K562 (cell line): ENCODE measurements around the gene MRFAP1. TPM values are rescaled to one million over a fixed set of nuclear protein-coding genes. Genes with fewer than 3 reads are reported as not detected.
A peak's percentile ranks its signal among the peaks of the same experiment; 100 is the strongest.

Experiments used
- ATAC-seq: fragments of 200-7000 bp; cut with Tn5 transposase; 3 replicates; pipeline ENCODE4 v1.9.1; 2020; ENCODE audit warnings: moderate library complexity
- Bru-seq: library from RNA; stranded (reverse); fragments of 400-500 nt; gene quantifications from one replicate; lab custom pipeline; 2021; lab: Mats Ljungman, UMichigan
- BruChase-seq, 2 experiments: library from RNA; stranded (reverse); fragments of 400-500 nt; gene quantifications; one replicate each; lab custom pipeline; 2021; lab: Mats Ljungman, UMichigan
- BruUV-seq: library from RNA; stranded (reverse); fragments of 400-500 nt; replicated peaks from 2 replicates; lab custom pipeline; 2021; lab: Mats Ljungman, UMichigan
- CTCF ChIA-PET: fragments of 300-600 bp; formaldehyde crosslinking; extraction: SDS; loops from one replicate; lab custom pipeline; 2021; ENCODE audit warnings: low intra/inter-chr PET ratio; lab: Yijun Ruan, JAX
- POLR2A ChIA-PET: fragments of 300-600, 350-650 bp; sonication (Branson Sonifier 250); formaldehyde crosslinking; extraction: SDS; loops from one replicate; lab custom pipeline; 2021; ENCODE audit warnings: antibody characterized with exemption, inconsistent platforms; lab: Yijun Ruan, JAX
- DNase-seq, 4 experiments: peaks; one replicate each; pipeline versions ENCODE4 v3.0.0 to v3.0.0-alpha.2; 2011 to 2018; ENCODE audit warnings: low spot score in 3 of 4, mixed read lengths in 3 of 4; ENCODE audit errors: extremely low read depth in 1 of 4
- FAIRE-seq: peaks from 2 replicates; lab custom pipeline; 2011; peaks lifted over from hg19 to GRCh38; lab: Jason Lieb, UNC
- H2AFZ ChIP-seq: 2 replicates; pipeline ENCODE4 v1.6.0; 2011; ENCODE audit warnings: low read depth, low read length, control low read depth, inconsistent platforms
- H3K27ac ChIP-seq: fragments of 200-600 bp; 3 replicates; pipeline ENCODE4 v1.8.0; 2011; ENCODE audit warnings: low read depth, mild to moderate bottlenecking, control low read depth, inconsistent platforms, low read length, moderate library complexity, mixed read lengths; ENCODE audit errors: extremely low read depth
- H3K27me3 ChIP-seq, 2 experiments: fragments of 300-600 bp in 1 of 2; 2 replicates in 1 of 2; 3 replicates in 1 of 2; pipeline versions ENCODE4 v1.6.0 to v1.8.0; 2011; ENCODE audit warnings: inconsistent platforms in 2 of 2, low read length in 2 of 2, mild to moderate bottlenecking in 1 of 2, mixed read lengths in 1 of 2, moderate library complexity in 1 of 2; ENCODE audit not compliant: control insufficient read depth in 2 of 2, insufficient read depth in 2 of 2
- H3K36me3 ChIP-seq: fragments of 300-600 bp; 3 replicates; pipeline ENCODE4 v1.8.0; 2011; ENCODE audit warnings: mild to moderate bottlenecking, low read length, inconsistent platforms; ENCODE audit not compliant: control insufficient read depth, insufficient read depth
- H3K4me1 ChIP-seq, 2 experiments: fragments of 200-600 bp in 1 of 2; replicated peaks in 1 of 2; 2 replicates in 1 of 2; 3 replicates in 1 of 2; pipeline versions ENCODE4 v1.5.1 to v1.8.0; 2011; ENCODE audit warnings: inconsistent platforms in 2 of 2, low read length in 2 of 2, mild to moderate bottlenecking in 1 of 2, mixed read lengths in 1 of 2, moderate library complexity in 1 of 2; ENCODE audit not compliant: control insufficient read depth in 2 of 2, insufficient read depth in 2 of 2
- H3K4me2 ChIP-seq: 2 replicates; pipeline ENCODE4 v1.6.1; 2011; ENCODE audit warnings: low read length, control low read depth, inconsistent platforms, mixed read lengths; ENCODE audit not compliant: insufficient read depth
- H3K4me3 ChIP-seq: fragments of 200-600 bp; sonication (generic), shearing (Covaris generic); 2 replicates; pipeline ENCODE4 v1.5.1; 2016; ENCODE audit warnings: control low read depth, inconsistent platforms
- H3K79me2 ChIP-seq: fragments of 200-600 bp; 3 replicates; pipeline ENCODE4 v1.8.0; 2011; ENCODE audit warnings: low read length, inconsistent platforms; ENCODE audit not compliant: control insufficient read depth, insufficient read depth
- H3K9ac ChIP-seq, 2 experiments: 2 replicates each; pipeline versions ENCODE4 v1.6.0 to v1.6.1; 2011; ENCODE audit warnings: low read depth in 2 of 2, low read length in 2 of 2, control low read depth in 1 of 2, inconsistent platforms in 1 of 2, mild to moderate bottlenecking in 1 of 2, mixed read lengths in 1 of 2; ENCODE audit not compliant: insufficient read depth in 1 of 2
- H3K9me1 ChIP-seq: one replicate; pipeline ENCODE4 v1.6.0; 2011; ENCODE audit warnings: inconsistent platforms, mild to moderate bottlenecking, low read length, moderate library complexity; ENCODE audit not compliant: control insufficient read depth, insufficient read depth
- H3K9me3 ChIP-seq: replicated peaks from 2 replicates; pipeline ENCODE4 v1.5.1; 2011; ENCODE audit warnings: low read depth, low read length, inconsistent platforms; ENCODE audit not compliant: control insufficient read depth, insufficient read depth
- H4K20me1 ChIP-seq: replicated peaks from 2 replicates; pipeline ENCODE4 v1.6.1; 2011; ENCODE audit warnings: low read length, inconsistent platforms, mixed read lengths; ENCODE audit not compliant: control insufficient read depth, insufficient read depth
- ASH1L ChIP-seq: fragments of 450-650 bp; IDR thresholded peaks from 2 replicates; pipeline ENCODE4 v1.6.1; 2018; ENCODE audit warnings: borderline replicate concordance, mild to moderate bottlenecking, low read depth; ENCODE audit not compliant: partially characterized antibody
- BRF1 ChIP-seq: IDR thresholded peaks from 3 replicates; pipeline ENCODE4 v1.6.1; 2011; ENCODE audit warnings: borderline replicate concordance, mild to moderate bottlenecking; ENCODE audit not compliant: insufficient read length; ENCODE audit errors: extremely low read depth
- CBX3 ChIP-seq, 2 experiments: IDR thresholded peaks; 1 replicate in 1 of 2; 2 replicates in 1 of 2; pipeline ENCODE4 v1.6.1; 2012; ENCODE audit warnings: inconsistent platforms in 2 of 2, low read length in 2 of 2, borderline replicate concordance in 1 of 2, control low read depth in 1 of 2
- DACH1 ChIP-seq: fragments of 450-650 bp; IDR thresholded peaks from 2 replicates; pipeline ENCODE4 v1.6.1; 2018; ENCODE audit not compliant: partially characterized antibody
- DNMT1 ChIP-seq: fragments of 450-650 bp; IDR thresholded peaks from 2 replicates; pipeline ENCODE4 v1.6.1; 2016; ENCODE audit warnings: antibody characterized with exemption, mild to moderate bottlenecking
- EGR1 ChIP-seq: fragments of 450-650 bp; conservative IDR thresholded peaks from 2 replicates; pipeline ENCODE4 v1.6.1; 2017; ENCODE audit warnings: mild to moderate bottlenecking
- MCM5 ChIP-seq: fragments of 450-650 bp; IDR thresholded peaks from 2 replicates; pipeline ENCODE4 v1.6.1; 2016; ENCODE audit warnings: low read depth
- MIER1 ChIP-seq: fragments of 450-650 bp; IDR thresholded peaks from 2 replicates; pipeline ENCODE4 v1.6.1; 2016; ENCODE audit warnings: antibody characterized with exemption, mild to moderate bottlenecking, low read depth
- NFXL1 ChIP-seq: fragments of 450-650 bp; formaldehyde crosslinking; IDR thresholded peaks from 2 replicates; pipeline ENCODE4 v1.4.0; 2021; ENCODE audit warnings: mild to moderate bottlenecking
- NRF1 ChIP-seq, 2 experiments: fragments of 450-650 bp; IDR thresholded peaks in 1 of 2; conservative IDR thresholded peaks in 1 of 2; 2 replicates each; pipeline ENCODE4 v1.6.1; 2014; ENCODE audit warnings: mild to moderate bottlenecking in 2 of 2
- PCBP1 ChIP-seq: fragments of 200-400 bp; formaldehyde crosslinking; IDR thresholded peaks from 2 replicates; pipeline ENCODE4 v1.6.1; 2018; ENCODE audit warnings: mild to moderate bottlenecking, low read depth, low read length; ENCODE audit not compliant: poor library complexity, severe bottlenecking
- POLR2B ChIP-seq: fragments of 450-650 bp; IDR thresholded peaks from 2 replicates; pipeline ENCODE4 v1.6.1; 2018; ENCODE audit warnings: low read depth; ENCODE audit not compliant: partially characterized antibody
- SP2 ChIP-seq: IDR thresholded peaks from 2 replicates; pipeline ENCODE4 v1.6.1; 2011; ENCODE audit warnings: mild to moderate bottlenecking, low read depth, low read length, moderate library complexity; ENCODE audit not compliant: poor library complexity, severe bottlenecking; ENCODE audit errors: extremely low read depth
- ZNF253 ChIP-seq: fragments of 250-450 bp; sonication (Bioruptor Pico); conservative IDR thresholded peaks from 2 replicates; pipeline ENCODE4 v1.6.1; 2021; ENCODE audit warnings: mild to moderate bottlenecking
- WGBS: fragments of 100-300 bp; shearing (Covaris generic); methylation state at CpG from one replicate; pipeline ENCODE4 v1.1.6; 2016; ENCODE audit warnings: low coverage, mixed read lengths; ENCODE audit not compliant: insufficient coverage; ENCODE audit errors: missing lambda C conversion rate; 5-methylcytosine and 5-hydroxymethylcytosine counted together
- in situ Hi-C: fragments of 300-500 bp; cut with MboI; formaldehyde crosslinking; loops from 4 replicates; pipeline ENCODE4 v1.15.0; 2018; ENCODE audit warnings: inconsistent platforms, mixed read lengths
- intact Hi-C: fragments of 100-400 bp; cut with micrococcal nuclease; formaldehyde crosslinking; loops from 2 replicates; pipeline ENCODE4 v1.14.2; 2022
- long read RNA-seq, 3 experiments: library from polyadenylated mRNA in 2 of 3; library from RNA in 1 of 3; unstranded in 2 of 3; stranded (forward) in 1 of 3; transcript quantifications; one replicate each; pipeline ENCODE4 v2.0.0, GENCODE V29; 2019 to 2022
- polyA minus RNA-seq, 3 experiments: library from RNA; depleted of rRNA, polyadenylated mRNA; stranded (reverse); fragments of >200 nt; gene quantifications; 2 replicates each; pipeline ENCODE4 v1.2.3, GENCODE V29; 2011
- polyA plus RNA-seq, 8 experiments: library from polyadenylated mRNA; depleted of rRNA in 4 of 8; stranded (reverse) in 5 of 8; unstranded in 3 of 8; fragments of >200 nt; fragmentation: Nextera tagmentation in 2 of 8; fragmentation: Illumina TruSeq in 1 of 8; extraction: Ambion mirVana in 2 of 8; extraction: Trizol in 1 of 8; gene quantifications; 2 replicates each; pipeline versions ENCODE4 v1.2.1 to v1.2.3, GENCODE V29; 2011 to 2014; ENCODE audit warnings: inconsistent platforms in 1 of 8, missing spikeins in 1 of 8
- total RNA-seq, 7 experiments: library from RNA; depleted of rRNA in 6 of 7; stranded (reverse); fragments of >200 nt in 6 of 7; fragmentation: Illumina TruSeq in 2 of 7; extraction: Trizol in 2 of 7; gene quantifications; 2 replicates each; pipeline versions ENCODE4 v1.2.1 to v1.2.3, GENCODE V29; 2011 to 2021; ENCODE audit warnings: low replicate concordance in 1 of 7

Gene MRFAP1
- 15.5 and 27.2 TPM in 2 replicates for total RNA-seq (2011; cell fraction: chromatin; rRNA removed; ENCODE audit: low replicate concordance)
- 14.7 and 15.3 TPM in 2 replicates for total RNA-seq (2011; cell fraction: nucleolus; rRNA removed)
- total RNA-seq (2011; cell fraction: nucleoplasm; rRNA removed): 23.0 and 24.2 TPM in 2 replicates
- total RNA-seq (2014; rRNA removed): 147 and 234 TPM in 2 replicates
- total RNA-seq (2014; rRNA removed; fragmentation: Illumina TruSeq; extraction: Trizol): 151 and 173 TPM in 2 replicates
- total RNA-seq (2015; rRNA removed; fragmentation: Illumina TruSeq; extraction: Trizol): 163 and 171 TPM in 2 replicates
- total RNA-seq (2021): 257 and 270 TPM in 2 replicates
- polyA plus RNA-seq (2011; rRNA removed): 123 and 143 TPM in 2 replicates
- polyA plus RNA-seq (2011; cell fraction: cytosol; rRNA removed): 93.5 and 146 TPM in 2 replicates
- 74.4 and 83.5 TPM in 2 replicates for polyA plus RNA-seq (2011; cell fraction: nucleus; rRNA removed)
- polyA plus RNA-seq (2012): 285 and 344 TPM in 2 replicates
- polyA plus RNA-seq (2014; fragmentation: Illumina TruSeq; extraction: Trizol): 185 and 221 TPM in 2 replicates
- 10 to 100 TPM; 46.0 to 59.9 TPM for polyA plus RNA-seq (2014; fragmentation: Nextera tagmentation; extraction: Ambion mirVana)
- polyA plus RNA-seq (2014; rRNA removed): 251 and 255 TPM in 2 replicates
- 49.7 and 58.2 TPM in 2 replicates for polyA minus RNA-seq (2011; rRNA and poly(A)+ RNA removed)
- polyA minus RNA-seq (2011; cell fraction: cytosol; rRNA and poly(A)+ RNA removed): 37.6 and 63.5 TPM in 2 replicates
- polyA minus RNA-seq (2011; cell fraction: nucleus; rRNA and poly(A)+ RNA removed): 13.9 and 29.2 TPM in 2 replicates
- Bru-seq, nascent RNA: percentile 99 among the genes with signal in this experiment
- BruChase-seq, experiment 1, labeled RNA remaining after a 2-hour chase: percentile 99 among the genes with signal in this experiment
- percentile 100 among the genes with signal in this experiment for BruChase-seq, experiment 2, labeled RNA remaining after a 6-hour chase
- long read RNA-seq, experiment 1, transcript MRFAP1-204 (1 exons, 1,982 nt): minor isoform, 63 of 409 reads
- long read RNA-seq, experiment 1, transcript MRFAP1-201 (3 exons, 2,049 nt): minor isoform, 148 of 409 reads
- long read RNA-seq, experiment 1, transcript MRFAP1-202 (2 exons, 1,584 nt): major isoform, 194 of 409 reads
- long read RNA-seq, experiment 1, partial matches to known transcripts: 0 of 409 reads
- long read RNA-seq, experiment 1, other reads (novel, unspliced or antisense): 4 of 409 reads
- long read RNA-seq, experiment 2, transcript MRFAP1-202 (2 exons, 1,584 nt): major isoform, 348 of 456 reads
- long read RNA-seq, experiment 2, transcript MRFAP1-201 (3 exons, 2,049 nt): minor isoform, 6 of 456 reads
- long read RNA-seq, experiment 2, transcript MRFAP1-204 (1 exons, 1,982 nt): minor isoform, 99 of 456 reads
- long read RNA-seq, experiment 2, partial matches to known transcripts: 0 of 456 reads
- long read RNA-seq, experiment 2, other reads (novel, unspliced or antisense): 2 of 456 reads
- long read RNA-seq, experiment 3, transcript MRFAP1-202 (2 exons, 1,584 nt): minor isoform, 183 of 421 reads
- long read RNA-seq, experiment 3, transcript MRFAP1-201 (3 exons, 2,049 nt): major isoform, 232 of 421 reads
- long read RNA-seq, experiment 3, partial matches to known transcripts: 0 of 421 reads
- long read RNA-seq, experiment 3, other reads (novel, unspliced or antisense): 3 of 421 reads

- H2AFZ ChIP-seq: peak within 1 kb of the TSS; percentile 95
- TF ChIP-seq MIER1 (no peak), NRF1 (conservative IDR thresholded peaks at IDR 0.05 in 1 of 2, IDR thresholded peaks at IDR 0.05 in 1 of 2) (peak; percentile 96 to 97), EGR1 (peak; percentile 93), MCM5 (no peak), DNMT1 (peak; percentile 78; the same call in 1 of the 2 replicates), ASH1L (no peak), ZNF253 (CRISPR knock-in tag) (no peak), NFXL1 (CRISPR knock-in tag) (no peak), BRF1 (no peak), POLR2B (peak; percentile 93), PCBP1 (no peak), CBX3 (IDR thresholded peaks at IDR 0.05; ENCODE audit: borderline replicate concordance in 1 of 2, low read length in 2 of 2) (peak in 1 of 2 experiments; percentile 46; a peak in 1 of 3 replicates), DACH1 (no peak), SP2 (no peak)
Observed at GRCh38 chr4:6640292-6641163, at the start of gene MRFAP1. TSS of gene MRFAP1 (plus strand) at chr4:6640685. CDS start at chr4:6640863, 178 bp downstream.

More at GRCh38 chr4:6640292-6641163, at the start of gene MRFAP1:
- Histone ChIP-seq H3K27ac (peak within 1 kb of the TSS; percentile 97), H3K9me1 (no peaks in the 10 kb centered on the region), H3K4me1 (peaks cover 16 to 24% of the 10 kb centered on the region in 2 experiments; a peak in 4 of 5 replicates), H3K4me3 (peak within 1 kb of the TSS; percentile 85), H4K20me1 (peaks cover 27% of the 10 kb centered on the region), H3K9me3 (no peaks in the 10 kb centered on the region), H3K79me2 (peaks cover 42% of the 10 kb centered on the region), H3K36me3 (peaks cover 22% of the 10 kb centered on the region), H3K9ac (peak within 1 kb of the TSS; percentile 93 to 100), H3K27me3 (no peaks in the 10 kb centered on the region), H3K4me2 (peak within 1 kb of the TSS; percentile 92)
- ChIA-PET POLR2A (interaction anchor here (0.6 to 5.2 kb wide), 16 partner anchors 11 to 1539 kb away, joined by 3 to 40 read pairs (median 3); a partner anchor contains a TSS), CTCF (interaction anchor here (0.5 kb wide), 1 partner anchor 33 kb away, joined by 4 read pairs; a partner anchor contains a TSS)
- peak; percentile 95 to 97 (median 96) for DNase-seq
- intact Hi-C loops (loop anchor here (5.0 kb wide), 2 partner anchors 37 to 67 kb away; partner anchors contain the start of gene MRFAP1L1), in situ Hi-C loops (no loop called here)
- BruUV-seq: TSS peak; percentile 75
- FAIRE-seq: peak; percentile 84
- under 1% methylated on average over 82 of the region's 90 CpGs for WGBS
- ATAC-seq: peak; percentile 82
